SHP77 treated with DMSO at 0.1 percent for 48 hours (cell line): ENCODE measurements around the gene PLIN3.
"Not testable (repeated sequence)": the region's sequence is repeated elsewhere in the genome, so short reads cannot be mapped to it uniquely, and the experiment has no call there.

Experiments
- DNase-seq: peaks from one replicate; lab custom pipeline; 2025; lab: John Stamatoyannopoulos, UW

The PLIN3 gene, protein sequence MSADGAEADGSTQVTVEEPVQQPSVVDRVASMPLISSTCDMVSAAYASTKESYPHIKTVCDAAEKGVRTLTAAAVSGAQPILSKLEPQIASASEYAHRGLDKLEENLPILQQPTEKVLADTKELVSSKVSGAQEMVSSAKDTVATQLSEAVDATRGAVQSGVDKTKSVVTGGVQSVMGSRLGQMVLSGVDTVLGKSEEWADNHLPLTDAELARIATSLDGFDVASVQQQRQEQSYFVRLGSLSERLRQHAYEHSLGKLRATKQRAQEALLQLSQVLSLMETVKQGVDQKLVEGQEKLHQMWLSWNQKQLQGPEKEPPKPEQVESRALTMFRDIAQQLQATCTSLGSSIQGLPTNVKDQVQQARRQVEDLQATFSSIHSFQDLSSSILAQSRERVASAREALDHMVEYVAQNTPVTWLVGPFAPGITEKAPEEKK

DNA sequence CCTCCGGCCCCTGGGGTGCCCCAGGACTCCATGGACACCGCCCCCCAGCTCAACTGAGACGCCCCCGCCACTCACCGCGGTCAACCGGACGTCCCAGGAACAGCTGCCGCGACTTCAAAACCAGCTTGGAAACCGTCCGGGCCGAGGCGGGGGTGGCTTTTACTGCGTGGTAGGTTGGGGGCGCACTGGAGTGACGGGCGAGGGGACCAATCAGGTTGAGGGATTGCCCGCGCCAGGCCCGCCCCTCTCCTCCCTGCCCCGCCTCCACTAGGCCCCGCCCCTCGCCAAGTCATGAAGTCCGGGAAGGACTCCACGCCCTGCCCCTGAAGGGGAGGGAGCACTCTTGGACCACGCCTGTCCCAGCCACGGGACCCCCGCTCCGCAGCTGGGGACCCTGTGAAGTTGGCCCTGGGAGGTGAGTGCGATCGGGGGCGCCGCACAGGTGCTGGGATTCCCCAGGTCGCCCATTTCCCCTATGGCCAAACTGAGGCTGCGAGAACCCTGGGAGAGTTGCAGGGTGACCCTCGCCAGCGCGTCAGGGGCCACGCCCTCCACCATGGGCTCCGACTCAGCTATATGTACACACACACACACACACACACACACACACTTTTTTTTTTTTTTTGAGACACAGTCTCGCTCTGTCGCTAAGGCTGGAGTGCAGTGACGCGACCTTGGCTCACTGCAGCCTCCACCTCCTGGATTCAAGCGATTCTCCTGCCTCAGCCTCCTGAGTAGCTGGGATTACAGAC lies at the start of gene PLIN3:
Gene PLIN3 (minus strand): TSS at position 134 of the 752 bp plus-strand sequence. CDS start 6,273 bp downstream, outside the sequence.
- DNase-seq, result peak; percentile 17

DNA sequence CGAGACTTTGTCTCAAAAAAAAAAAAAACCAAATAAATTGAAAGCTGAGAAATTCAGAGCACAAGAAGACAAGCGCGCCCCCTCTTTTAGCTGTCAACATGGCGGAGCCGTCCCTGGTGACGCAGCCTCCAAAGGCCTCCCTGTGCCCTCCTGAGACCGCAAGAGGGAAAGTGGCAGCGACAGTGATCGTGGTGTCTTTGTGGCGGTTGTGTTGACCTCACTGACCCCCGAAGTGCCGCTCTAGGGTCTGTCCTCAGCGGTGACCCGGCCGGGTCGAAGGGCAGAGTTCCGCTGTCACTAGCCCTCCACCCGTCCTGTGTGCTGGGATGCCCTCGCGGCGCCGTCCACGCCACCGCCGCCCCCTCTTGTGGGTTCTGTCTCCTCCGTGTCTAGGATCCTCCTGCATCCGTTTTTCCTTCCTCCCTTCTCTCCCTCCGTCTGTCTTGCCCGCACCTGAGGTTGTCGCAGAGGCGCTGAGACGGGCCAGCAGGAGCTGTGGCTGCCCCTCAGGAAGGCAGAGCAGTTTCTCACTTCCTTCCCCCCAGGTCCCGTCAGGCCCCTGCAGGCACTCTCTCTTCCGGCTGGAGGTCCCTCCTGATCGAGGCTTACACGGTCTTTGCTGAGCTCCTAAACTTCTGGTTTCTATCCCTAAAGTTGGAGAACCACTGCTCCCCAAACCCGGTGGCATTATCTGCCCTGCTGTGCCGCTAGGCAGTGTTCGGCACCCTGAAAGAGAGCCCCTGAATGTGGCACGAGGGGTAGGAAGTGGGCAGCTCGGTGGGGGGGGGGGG lies 49.0 kb upstream of the PLIN3 start:
- DNase-seq, result no peak

DNA sequence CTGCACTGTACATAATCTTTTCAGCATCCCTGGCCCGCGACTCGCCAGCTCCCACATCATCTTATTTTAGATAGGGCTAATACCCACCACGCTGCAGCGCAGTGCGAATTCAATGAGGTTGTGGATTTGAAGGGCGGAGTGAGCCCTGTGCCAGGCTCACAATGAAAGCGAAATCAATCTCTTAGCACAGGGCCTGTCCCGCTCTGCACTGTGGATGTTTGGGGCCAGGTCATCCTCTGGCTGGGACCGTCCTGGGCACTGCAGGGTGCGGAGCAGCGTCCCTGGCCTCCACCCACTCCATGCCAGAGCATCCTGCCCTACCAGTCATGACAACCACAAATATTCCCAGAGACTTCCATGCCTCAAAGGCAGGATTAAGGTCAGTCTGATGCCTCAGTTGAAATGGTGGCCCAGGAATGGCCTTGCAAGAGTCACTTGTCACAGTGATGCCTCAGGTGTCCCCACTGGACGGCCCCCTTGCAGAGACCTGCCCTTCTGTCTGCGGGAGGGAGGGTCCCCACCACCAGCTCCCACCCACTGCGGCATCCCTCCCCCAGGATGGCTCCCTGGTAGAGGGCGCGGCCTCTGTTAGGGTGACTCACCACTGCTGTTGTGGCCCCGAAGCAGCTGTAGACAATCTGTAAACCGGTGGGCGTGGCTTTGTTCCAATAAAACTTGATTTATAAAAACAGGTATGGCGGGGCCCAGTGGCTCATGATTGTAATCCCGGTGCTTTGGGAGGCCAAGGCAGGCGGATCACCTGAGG lies 47.5 kb upstream of the PLIN3 start:
- no peak for DNase-seq

DNA sequence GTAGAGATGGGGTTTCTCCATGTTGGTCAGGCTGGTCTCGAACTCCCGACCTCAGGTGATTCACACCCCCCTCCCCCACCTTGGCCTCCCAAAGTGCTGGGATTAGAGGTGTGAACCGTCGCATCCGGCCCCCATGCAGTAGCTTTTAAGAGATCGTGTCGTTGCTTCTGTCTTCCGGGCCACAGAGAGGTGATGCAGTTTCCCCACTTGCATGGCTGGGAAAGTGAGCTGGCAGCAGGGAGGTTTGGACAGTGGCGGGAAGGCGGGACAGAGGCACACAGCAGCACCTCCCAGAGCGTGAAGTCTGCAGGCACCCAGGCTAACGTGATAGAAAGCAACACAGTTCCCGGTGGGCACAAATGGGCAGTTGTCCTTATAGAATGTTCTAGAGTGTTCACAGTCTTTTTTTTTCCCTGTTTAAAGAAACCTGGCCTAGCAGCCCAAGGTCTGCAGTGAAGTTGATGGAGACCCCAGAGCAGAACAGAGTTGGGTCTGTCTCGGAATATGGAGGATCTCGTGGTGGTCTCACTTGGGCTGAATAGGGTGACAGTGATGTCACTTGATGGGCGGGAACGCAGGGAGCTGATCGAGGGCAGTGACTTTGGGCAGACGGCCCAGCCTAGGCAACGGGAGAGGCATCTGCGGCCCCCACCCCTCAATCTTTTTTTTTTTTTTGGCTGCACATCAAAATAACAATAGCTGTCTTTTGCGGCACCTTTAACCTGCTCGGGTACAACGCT lies 46.7 kb upstream of the PLIN3 start:
- DNase-seq, result no peak

DNA sequence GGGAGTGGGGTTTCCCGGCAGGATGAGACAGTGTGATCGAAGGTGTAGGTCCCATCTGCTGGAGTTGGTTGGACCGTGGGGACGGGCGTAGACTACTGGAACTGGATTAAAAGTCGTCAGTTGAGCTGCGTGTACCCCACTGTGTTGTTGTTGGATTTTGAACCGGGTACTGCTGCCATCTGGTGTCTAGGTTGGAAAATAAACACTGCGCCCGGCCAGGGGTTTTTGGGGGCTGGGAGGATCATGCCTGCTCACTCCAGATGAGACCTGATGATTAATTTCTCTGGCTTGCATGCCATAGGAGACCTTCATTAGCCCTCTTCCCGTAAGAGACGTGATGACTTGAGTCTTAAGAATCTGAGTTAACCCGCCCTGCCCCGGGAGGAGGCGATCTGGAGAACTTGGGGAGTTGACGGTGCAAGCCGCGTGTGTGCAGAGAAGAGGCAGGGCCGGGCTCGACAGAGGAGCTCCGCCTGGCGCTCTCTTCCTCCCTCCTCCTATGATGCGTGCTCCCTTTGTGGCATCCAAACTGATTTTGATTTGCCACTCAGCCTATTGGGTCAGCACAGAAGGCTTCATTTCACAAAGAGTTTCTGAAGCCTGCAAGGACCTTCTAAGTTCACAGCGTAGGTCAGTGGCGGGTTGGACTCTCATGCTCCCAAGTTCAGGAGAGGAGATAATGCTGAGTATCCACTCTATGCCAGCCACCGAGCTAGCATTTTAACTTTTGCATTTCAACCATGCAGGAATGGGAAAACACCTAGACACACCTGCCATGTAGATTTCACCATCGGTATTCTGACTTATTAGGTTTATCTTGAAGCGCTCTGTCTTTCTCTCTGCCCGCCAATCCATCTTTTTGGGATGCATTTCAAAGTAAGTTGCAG lies 44.6 kb upstream of the PLIN3 start:
- no peak for DNase-seq

DNA sequence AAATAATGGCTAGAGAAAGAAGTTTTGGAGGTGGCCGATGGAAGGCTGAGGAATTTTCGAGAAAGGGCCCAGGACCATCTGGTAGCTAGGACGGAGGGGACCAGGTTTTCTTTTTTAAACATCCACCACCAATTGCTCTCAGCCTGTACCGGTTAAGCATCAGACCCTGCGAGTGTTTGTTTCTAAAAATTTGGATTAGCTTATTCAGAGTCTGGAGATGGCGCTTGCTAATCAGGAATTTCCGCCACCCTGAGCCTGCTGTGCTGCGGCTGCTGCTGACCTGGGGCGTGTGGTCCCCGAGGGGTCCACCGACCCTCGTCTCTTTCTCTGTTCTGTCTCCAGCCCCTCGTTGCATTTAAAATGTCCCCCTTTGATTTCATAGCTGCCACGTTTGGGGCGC lies 43.8 kb upstream of the PLIN3 start:
- DNase-seq, result no peak

DNA sequence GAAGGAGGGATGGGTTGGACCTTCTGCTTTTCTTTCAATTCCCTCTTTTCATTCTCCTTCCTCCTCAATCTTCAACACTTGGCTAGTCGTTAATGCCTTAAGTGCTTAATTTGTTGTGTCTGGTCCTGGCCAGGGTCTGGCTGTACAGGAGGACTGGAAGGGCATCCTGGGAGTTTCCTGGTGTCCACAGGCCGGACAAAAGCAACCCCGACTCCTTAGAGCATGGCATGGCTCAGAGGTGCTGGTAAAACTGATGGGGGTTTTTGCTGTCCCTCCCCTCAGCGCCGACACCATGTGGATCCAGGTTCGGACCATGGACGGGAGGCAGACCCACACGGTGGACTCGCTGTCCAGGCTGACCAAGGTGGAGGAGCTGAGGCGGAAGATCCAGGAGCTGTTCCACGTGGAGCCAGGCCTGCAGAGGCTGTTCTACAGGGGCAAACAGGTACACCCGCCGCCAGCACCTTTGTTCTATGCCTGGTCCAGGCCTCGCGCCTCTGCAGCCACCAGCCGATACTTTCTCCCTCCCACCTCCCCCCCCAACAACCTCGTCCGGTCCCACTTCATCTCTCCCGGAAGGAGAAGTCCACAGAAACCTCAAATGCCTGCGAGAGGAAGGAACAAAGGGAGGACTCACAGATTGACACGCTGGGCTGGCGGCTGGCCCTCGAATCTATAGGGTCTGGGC lies 43.3 kb upstream of the PLIN3 start:
- no peak for DNase-seq

DNA sequence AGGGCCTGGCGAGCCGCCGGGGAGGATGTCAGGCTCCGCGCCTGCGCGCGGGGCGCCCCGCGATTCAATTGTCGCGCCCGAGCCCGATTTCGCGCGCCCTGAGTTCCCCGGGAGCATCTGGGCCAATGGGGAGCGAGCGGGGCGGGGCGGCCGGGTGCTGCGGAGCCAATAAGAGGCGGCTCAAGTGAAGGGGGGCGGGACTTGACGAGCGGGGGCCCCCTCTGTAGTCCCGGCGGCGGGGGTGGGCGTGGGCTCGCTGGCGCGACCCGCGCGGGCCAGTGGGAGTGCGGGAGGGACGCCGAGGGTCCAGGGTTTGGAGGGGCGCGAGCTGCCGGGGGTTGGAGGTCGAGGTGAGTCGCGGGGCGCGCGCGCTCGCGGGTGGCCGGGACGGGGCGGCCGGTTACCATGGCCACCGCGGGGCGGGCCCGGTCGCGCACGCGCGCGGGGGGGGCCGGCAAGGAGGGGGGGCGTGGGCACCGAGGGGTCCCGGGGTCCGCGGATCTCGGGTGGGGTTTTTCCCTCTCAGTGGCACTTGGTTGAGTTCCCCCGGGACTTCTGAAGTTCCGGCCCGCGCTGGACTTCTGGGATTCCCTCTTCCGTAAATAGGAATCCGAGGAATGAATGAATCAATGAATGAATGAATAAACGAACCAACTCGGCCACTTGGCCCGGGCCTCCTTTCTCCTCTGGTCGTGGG lies 42.6 kb upstream of the PLIN3 start:
- peak; percentile 58 for DNase-seq

DNA sequence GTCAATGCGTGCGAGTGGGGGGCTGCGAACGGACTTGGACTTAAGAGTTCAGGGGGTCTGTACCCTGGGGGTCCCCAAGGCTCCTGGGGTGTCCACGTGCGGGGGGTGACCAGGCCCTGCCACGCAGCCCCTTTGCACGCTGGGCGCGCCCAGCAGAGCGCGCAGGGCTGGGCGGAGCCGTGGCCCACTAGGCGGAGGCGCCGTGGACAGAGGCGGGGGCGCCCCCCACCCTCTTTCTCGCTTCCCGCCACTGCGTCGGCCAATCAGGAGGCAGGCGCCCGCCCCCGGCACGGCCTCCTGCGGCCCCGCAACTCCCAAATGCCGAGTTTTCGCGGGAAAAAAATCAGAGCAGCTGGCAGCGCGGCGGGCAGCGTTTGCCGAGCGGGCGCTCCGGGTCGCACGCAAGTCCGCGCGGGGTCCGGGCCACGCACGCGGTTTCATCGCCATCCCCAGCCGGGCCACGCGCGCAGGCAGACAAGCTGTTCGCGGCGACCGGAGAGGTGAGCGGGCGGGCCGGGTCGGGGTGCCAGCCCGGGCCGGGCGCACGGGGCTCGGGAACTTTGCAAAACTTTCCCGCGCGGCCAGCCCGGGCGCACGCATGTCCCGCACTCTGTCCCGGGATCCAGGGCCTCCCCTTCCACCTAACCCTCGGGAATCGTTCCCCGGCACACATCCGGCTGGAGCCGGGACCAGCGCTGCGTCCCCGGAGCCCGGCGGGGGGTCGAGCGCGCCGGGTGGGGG lies 41.9 kb upstream of the PLIN3 start, which contains the start of gene UHRF1:
Gene UHRF1 (plus strand): TSS at position 346 of the 741 bp plus-strand sequence. CDS start 1,385 bp downstream, outside the sequence.
- no peak for DNase-seq

DNA sequence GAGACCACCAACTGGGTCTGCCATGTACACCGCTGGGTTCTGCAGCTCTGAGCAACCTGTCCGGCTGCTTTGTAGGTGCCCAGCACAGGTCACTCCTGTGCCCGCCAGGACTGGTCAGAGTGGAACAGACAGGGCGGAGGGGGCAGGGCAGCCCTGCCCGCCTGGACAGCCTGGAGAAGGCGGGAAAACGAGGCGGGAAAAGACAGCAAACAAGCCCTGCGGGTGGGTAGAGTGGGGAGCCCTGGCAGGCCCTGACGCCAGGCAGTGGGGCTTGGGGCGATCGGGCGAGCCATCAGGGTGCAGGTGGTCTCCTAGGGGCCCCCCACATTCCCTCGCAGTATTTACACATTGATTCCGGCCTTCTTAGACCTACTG lies 41.3 kb upstream of the PLIN3 start:
- no peak for DNase-seq

DNA sequence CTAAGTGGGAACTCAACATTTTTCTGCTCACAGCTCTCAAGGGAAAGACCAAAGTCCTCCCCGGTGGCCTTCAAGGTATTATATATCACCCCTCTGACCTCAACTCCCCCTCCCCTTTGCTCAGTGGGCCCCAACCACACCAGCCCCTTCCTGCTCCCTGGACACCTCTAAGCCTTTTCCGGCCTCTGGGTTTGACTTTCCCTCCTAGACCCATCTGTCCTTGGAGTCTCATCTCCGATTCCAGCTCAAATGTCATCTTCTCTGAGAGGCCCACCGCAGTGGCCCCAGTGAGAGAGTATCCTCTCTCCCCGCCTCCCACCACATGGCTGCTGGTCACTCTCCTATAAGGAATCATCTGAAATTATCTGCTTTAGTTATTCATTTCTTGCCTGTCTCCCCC lies 40.9 kb upstream of the PLIN3 start:
- DNase-seq, result no peak

DNA sequence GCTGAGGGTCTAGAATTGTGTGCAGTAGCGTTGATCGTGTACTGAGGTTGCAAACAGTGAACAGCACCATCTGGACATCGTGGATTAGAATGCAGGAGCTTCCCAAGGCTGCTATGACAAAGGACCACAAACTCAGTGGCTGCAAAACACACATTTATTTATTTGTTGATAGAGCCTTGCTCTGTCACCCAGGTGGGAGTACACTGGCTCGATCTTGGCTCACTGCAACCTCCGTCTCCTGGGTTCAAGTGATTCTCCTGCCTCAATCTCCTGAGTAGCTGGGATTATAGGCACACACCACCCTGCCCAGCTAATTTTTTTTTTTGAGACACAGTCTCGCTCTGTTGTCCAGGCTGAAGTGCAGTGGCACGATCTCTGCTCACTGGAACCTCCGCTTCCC lies 39.5 kb upstream of the PLIN3 start:
- no peak for DNase-seq

DNA sequence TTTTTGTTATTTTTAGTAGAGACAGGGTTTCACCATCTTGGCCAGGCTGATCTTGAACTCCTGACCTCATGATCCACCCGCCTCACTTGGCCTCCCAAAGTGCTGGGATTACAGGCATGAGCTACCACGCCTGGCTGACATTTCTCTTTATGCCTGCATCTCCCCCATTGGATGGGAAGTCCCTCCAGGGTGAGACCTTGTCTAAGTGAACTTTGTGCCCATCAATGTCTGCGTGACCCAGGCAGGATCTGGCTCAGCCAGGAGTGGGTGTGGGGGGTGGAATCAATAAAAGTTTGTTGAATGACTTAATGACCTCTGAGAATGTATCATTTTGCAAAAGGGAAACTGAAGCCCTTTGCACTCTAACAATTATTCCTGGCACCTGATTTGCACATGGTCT lies 37.0 kb upstream of the PLIN3 start:
- no peak for DNase-seq

DNA sequence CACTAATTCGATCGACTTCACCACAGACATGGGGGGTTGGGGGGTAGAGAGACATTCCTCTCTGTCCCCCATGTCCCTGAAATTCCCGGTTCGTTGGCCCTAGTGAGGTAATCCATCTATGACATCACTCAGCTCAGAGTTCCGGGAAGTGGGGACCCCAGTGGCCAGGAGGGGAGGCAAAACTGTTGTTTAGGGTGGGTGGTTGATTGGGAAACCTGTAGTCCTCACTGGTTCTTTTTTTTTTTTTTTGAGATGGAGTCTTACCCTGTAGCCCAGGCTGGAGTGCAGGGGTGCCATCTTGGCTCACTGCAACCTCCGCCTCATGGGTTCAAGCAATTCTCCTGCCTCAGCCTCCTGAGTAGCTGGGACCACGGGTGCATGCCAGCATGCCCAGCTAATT lies 35.3 kb upstream of the PLIN3 start, which contains the start of gene ARRDC5:
Gene ARRDC5 (minus strand): TSS at position 101 of the 400 bp plus-strand sequence. CDS start 71 bp downstream, at position 30.
- no peak for DNase-seq

DNA sequence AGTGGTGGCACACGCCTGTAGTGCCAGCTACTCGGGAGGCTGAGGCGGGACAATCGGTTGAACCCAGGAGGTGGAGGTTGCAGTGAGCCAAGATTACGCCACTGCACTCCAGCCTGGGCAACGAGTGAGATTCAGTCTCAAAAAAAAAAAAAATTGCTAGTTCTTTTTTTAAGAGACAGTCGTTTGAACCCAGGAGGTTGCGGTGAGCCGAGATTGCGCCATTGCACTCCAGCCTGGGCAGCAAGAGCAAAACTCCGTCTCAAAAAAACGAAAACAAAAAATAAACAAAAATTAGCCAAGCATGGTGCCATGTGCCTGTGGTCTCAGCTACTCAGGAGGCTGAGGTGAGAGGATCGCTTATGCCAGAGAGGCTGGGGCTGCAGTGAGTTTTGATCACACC lies 33.4 kb upstream of the PLIN3 start:
- not testable (repeated sequence) for DNase-seq

DNA sequence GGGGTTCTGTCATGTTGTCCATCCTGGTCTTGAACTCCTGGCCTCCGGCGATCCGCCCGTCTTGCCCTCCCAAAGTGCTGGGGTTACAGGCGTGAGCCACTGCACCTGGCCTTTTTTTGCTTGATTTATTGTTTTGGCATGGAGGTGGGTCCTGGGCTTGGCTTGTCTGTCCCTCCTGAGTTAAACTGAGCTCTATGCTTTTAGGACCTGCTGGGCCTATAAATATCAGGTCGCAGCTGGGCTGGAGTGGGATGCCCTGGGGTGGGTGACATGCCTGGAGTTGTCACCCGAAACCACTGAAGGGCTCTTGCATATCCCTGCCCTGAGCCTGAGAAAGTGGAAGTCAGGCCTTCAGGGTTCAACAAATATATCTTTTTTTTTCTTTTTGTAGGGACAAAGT lies 29.7 kb upstream of the PLIN3 start:
- no peak for DNase-seq

DNA sequence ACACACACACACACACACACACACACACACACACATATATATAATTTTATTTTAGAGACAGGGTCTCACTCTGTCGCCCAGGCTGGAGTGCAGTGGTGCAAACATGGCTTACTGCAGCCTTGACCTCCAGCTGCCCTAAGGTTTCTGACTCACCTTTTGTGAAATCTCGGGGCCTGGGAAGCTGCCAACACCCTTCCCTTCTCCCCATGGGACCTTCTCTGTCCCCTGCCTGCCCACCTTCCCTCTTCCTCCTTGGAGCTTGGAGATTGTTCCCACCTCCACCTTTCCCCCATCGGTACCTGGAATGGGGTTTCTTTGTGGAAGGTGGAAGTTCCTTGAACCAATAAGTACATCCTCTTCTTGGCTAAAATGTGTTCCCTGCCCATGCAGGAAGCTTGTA lies 28.9 kb upstream of the PLIN3 start:
- DNase-seq, result no peak

DNA sequence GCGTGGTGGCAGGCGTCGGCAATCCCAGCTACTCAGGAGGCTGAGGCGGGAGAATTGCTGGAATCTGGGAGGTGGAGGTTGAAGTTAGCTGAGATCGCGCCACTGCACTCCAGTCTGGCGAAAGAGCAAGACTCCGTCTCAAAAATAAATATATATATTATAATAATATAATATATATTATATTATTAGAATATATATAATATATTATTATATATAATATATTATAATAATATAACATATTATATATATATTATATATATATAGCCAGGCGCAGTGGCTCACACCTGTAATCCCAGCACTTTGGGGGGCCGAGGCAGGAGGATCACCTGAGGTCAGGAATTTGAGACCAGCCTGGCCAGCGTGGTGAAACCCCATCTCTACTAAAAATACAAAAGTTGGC lies 25.5 kb upstream of the PLIN3 start:
- DNase-seq, result not testable (repeated sequence)
